ENCODE measurements around the gene CD44.

The CD44 gene

GRCh38 chr11:35145271-35145670 is 6.3 kb downstream of the CD44 start:
- TF ChIP-seq, protein P1, sequence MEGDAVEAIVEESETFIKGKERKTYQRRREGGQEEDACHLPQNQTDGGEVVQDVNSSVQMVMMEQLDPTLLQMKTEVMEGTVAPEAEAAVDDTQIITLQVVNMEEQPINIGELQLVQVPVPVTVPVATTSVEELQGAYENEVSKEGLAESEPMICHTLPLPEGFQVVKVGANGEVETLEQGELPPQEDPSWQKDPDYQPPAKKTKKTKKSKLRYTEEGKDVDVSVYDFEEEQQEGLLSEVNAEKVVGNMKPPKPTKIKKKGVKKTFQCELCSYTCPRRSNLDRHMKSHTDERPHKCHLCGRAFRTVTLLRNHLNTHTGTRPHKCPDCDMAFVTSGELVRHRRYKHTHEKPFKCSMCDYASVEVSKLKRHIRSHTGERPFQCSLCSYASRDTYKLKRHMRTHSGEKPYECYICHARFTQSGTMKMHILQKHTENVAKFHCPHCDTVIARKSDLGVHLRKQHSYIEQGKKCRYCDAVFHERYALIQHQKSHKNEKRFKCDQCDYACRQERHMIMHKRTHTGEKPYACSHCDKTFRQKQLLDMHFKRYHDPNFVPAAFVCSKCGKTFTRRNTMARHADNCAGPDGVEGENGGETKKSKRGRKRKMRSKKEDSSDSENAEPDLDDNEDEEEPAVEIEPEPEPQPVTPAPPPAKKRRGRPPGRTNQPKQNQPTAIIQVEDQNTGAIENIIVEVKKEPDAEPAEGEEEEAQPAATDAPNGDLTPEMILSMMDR (IDR thresholded peaks at IDR 0.05; ENCODE audit: low read depth, low read length), result no peak
- Histone ChIP-seq H3K4me1 (no peaks in the 10 kb centered on the region), H3K4me3 (ENCODE audit: low read depth, low read length) (no peak overlapping the region), H3K9me3 (no peaks in the 10 kb centered on the region), H3K27me3 (no peaks in the 10 kb centered on the region), H3K36me3 (no peaks in the 10 kb centered on the region)
- no peak for DNase-seq

GRCh38 chr11:35146074-35146521 is 7.1 kb downstream of the CD44 start:
- DNase-seq, result no peak
- Histone ChIP-seq H3K27me3 (no peaks in the 10 kb centered on the region), H3K4me3 (ENCODE audit: low read depth, low read length) (no peak overlapping the region), H3K4me1 (no peaks in the 10 kb centered on the region), H3K36me3 (no peaks in the 10 kb centered on the region), H3K9me3 (no peaks in the 10 kb centered on the region)
- TF ChIP-seq, protein P1 (IDR thresholded peaks at IDR 0.05; ENCODE audit: low read depth, low read length), result no peak

- TF ChIP-seq, protein P1 (IDR thresholded peaks at IDR 0.05; ENCODE audit: low read depth, low read length), result no peak
- DNase-seq, result no peak
- Histone ChIP-seq H3K9me3 (no peaks in the 10 kb centered on the region), H3K27me3 (no peaks in the 10 kb centered on the region), H3K4me1 (no peaks in the 10 kb centered on the region), H3K4me3 (ENCODE audit: low read depth, low read length) (no peak overlapping the region), H3K36me3 (no peaks in the 10 kb centered on the region)
Observed at GRCh38 chr11:35146711-35147110, 7.7 kb downstream of the CD44 start.

DNA sequence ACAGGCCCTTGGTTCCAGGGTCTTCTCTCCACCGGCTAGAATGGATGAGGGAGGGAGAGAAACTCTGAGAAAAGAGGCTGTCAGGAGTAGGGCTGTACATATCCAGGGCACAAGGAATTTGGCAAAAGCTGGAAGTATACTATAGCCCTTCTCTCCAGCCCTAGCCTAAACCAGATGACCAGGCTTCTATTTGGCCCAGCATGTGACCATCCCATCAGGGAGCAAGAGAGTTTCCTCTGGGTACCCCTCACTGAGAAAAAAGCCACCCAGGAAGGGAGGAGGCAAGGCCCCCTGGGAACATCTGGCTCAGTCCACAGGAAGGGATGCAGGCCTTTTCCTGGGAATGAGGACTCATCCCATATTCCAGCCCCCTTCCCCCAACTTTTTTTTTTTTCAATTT is 8.3 kb downstream of the CD44 start:
- Histone ChIP-seq H3K36me3 (no peaks in the 10 kb centered on the region), H3K27me3 (no peaks in the 10 kb centered on the region), H3K9me3 (no peaks in the 10 kb centered on the region), H3K4me3 (ENCODE audit: low read depth, low read length) (no peak overlapping the region), H3K4me1 (no peaks in the 10 kb centered on the region)
- TF ChIP-seq, protein P1 (IDR thresholded peaks at IDR 0.05; ENCODE audit: low read depth, low read length), result no peak
- no peak for DNase-seq

DNA sequence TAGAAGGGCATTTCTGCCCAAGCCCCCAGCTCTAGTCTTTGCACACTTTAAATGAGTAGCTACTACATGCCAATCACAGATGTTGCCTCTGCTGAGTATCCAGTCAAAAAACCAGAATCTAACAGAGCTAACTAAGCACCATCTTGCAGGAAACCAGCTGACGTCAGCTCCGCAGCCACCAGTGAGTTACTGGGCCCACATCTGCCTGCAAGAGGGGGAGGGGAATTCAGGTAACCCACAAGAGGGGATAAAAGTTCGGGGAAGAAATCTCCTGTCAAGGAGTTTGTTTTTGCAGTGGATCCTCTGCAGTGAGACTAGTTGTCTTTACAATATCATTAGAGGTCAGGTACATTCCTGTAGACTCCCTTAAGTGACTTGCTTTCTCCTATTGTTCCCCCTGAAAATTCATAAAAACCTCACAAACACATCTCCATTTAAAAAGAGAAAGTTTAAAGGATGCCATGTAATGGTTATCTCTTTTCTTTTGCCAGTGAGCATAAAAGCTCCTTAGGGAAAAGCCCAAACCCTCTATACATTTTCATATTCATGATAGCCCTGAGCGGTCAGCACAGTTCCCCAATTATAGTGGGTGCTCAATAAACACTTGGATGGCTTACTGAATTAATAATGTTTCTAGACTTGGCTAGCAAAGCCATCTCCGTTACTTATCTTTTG is 9.3 kb downstream of the CD44 start:
- TF ChIP-seq, protein P1 (IDR thresholded peaks at IDR 0.05; ENCODE audit: low read depth, low read length), result no peak
- Histone ChIP-seq H3K36me3 (no peaks in the 10 kb centered on the region), H3K9me3 (no peaks in the 10 kb centered on the region), H3K27me3 (no peaks in the 10 kb centered on the region), H3K4me3 (ENCODE audit: low read depth, low read length) (no peak overlapping the region), H3K4me1 (no peaks in the 10 kb centered on the region)
- DNase-seq, result no peak

DNA sequence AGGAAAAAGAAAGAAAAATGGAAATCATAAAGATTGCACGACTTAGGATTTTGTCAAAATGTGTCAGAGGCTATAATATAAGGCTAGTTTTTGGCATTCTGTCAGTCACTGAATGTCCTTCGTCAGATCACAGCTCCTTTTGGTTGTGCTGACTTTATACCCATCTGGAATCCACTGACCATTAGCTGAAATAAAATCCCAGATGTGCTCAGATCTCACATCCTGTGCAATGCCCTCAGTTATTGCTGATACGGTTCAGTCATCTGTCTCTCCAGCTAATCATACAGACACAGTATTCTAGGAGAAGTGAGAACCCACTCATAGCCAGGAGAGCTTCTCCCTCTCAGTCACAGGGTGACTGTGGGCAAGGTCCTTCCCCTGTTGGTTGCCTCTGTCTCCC is 11.5 kb downstream of the CD44 start:
- no peak for DNase-seq
- Histone ChIP-seq H3K36me3 (no peaks in the 10 kb centered on the region), H3K9me3 (no peaks in the 10 kb centered on the region), H3K4me1 (no peaks in the 10 kb centered on the region), H3K4me3 (ENCODE audit: low read depth, low read length) (no peak overlapping the region), H3K27me3 (no peaks in the 10 kb centered on the region)
- TF ChIP-seq, protein P1 (IDR thresholded peaks at IDR 0.05; ENCODE audit: low read depth, low read length), result no peak
